Retina (tissue), 1 donor: ENCODE measurements around the gene COL20A1.
A peak's percentile ranks its signal among the peaks of the same experiment; 100 is the strongest.

Source experiments
- DNase-seq: peaks from one replicate; pipeline ENCODE4 v3.0.0-alpha.2; 2016

COL20A1 gene

DNA sequence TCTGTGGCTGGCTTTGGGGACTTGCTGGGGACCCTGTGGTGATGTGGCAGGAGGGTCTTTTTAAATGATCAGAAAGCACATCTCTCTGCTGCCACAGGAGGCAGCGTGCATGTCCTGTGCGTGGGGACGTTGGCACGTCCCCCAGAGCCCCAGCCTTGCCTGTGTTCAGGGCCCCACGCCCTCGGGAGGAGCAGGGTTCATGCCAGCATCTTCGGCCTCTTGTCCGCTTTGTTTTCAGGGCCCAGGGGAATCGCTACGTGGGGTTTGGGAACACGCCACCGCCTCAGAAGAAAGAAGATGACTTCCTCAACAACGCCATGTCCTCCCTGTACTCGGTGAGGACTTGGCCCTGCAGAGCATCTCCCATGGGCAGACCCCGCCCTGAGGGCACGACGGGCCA is 14.3 kb upstream of the COL20A1 start:
- DNase-seq, result no peak

DNA sequence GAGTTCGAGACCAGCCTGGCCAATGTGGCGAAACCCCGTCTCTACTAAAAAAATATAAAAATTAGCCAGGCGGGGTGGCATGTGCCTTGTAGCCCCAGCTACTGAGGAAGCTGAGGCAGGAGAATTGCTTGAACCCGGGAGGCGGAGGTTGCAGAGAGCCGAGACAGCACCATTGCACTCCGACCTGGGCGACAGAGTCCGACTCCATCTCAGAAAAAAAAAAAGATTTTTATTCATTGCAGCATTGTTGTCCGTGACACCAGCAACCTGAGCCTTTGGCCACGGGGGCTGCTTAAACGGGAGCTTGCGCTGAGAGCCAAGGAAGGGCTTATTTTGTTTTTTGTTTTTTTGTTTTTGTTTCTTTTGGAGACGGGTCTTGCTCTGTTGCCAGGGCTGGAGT is 13.1 kb upstream of the COL20A1 start:
- DNase-seq, result no peak

DNA sequence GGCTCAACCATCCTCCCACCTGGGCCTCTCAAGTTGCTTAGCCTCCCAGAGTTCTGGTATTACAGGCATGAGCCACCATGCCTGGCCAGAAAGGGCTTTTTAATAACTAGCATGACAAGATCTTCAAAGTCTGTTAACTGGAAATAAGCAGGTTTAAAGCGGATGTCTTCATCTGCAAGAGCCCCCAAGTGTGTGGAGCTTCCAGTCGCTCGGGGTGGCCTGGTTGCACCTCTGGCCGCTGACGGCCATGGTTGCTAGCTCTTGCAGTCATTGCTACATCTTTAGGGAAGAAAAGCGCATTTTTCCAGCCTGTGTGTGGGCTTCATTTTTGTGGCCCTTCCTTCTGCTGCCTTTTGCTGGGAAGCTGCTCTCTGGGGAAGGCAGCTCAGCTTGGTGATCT is 12.6 kb upstream of the COL20A1 start:
- no peak for DNase-seq

DNA sequence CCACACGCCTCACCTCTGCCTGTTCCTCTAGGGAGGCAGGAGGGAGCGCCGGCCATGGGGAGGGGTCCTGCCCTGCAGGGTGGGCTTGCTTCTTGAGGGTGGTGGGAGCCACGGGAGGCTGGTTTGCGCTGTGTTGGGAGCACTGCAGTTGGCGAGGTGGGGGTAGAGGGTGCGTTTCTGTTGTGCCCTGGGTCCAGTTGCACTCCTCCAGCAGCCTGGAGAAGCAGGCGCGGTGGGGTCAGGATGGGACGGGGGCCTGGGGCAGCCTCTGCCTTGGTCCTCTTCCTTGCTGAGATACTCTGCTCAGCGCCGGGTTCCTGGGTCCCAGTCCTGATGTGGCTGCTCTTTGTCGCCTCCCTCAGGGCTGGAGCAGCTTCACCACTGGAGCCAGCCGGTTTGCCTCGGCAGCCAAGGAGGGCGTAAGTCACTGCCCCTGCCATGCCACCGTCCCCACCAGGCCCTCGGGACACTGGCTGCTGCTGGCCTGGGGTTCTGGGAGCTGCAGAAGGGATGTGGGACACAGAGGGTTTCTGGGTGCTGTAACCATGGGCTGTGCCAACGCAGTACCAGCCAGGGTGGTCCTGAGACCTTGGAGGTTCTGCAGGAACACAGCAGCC is 11.9 kb upstream of the COL20A1 start:
- DNase-seq, result no peak

DNA sequence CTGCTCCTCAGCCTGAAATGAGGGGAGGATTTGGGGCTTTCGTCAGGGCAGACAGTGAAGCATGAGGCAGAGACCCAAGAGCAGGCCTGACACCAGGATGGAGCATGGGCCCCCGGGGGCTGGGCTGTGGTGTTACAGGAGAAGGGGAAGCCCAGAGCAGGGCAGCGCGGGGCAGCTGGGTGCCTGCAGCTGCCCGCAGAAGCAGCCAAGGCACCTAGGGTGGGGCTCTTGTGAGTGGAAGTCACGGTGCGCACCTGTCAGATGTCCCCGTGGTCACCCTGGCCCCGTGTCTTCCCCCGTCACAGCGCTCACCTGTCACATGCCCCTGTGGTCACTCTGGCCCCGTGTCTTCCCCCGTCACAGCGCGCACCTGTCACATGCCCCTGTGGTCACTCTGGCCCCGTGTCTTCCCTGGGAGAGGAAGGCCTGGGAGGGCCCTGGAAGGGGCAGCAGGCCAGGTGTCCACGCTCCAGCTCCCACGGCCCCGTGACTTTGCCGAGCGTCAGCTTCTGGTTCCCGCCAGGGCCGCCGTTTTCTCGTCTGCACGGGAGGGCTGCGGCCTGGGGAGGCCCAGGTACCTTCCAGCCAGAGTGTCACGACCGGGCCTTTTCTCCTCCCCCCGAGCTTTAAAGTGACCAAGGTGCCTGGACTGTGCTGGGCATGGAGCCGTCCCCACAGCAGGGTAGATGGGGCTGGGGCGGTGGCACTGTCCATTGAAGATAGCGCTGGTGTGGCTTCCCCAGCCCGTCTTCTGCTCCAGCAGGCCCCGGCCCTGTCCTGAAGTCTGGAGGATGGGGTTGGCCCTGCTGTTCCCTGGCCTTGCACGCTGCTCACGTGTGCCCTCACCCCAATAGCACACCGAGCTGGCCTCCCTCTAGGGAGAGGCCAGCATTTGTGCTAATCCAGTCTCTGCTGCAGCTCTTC is 11.0 kb upstream of the COL20A1 start:
- no peak for DNase-seq

DNA sequence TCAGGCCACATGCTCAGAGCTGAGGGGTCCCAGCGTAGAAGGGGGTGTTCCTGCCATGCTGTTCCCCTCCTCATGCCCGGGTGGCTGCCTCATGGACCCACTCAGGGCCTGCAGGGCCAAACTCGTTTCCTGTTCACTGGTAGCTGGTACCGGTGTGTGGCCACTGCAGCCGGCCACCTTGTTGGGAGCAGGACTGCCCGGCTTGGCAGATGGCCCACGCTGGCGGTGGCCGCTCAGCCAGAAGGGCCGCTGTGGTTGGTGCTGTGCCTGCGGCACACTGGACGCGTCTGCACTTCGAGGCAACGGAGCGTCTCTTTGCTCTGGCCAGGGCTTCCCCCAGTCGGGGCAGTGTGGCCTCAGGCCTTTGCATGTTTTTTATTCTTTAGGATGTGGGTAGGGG is 10.0 kb upstream of the COL20A1 start:
- DNase-seq, result no peak

DNA sequence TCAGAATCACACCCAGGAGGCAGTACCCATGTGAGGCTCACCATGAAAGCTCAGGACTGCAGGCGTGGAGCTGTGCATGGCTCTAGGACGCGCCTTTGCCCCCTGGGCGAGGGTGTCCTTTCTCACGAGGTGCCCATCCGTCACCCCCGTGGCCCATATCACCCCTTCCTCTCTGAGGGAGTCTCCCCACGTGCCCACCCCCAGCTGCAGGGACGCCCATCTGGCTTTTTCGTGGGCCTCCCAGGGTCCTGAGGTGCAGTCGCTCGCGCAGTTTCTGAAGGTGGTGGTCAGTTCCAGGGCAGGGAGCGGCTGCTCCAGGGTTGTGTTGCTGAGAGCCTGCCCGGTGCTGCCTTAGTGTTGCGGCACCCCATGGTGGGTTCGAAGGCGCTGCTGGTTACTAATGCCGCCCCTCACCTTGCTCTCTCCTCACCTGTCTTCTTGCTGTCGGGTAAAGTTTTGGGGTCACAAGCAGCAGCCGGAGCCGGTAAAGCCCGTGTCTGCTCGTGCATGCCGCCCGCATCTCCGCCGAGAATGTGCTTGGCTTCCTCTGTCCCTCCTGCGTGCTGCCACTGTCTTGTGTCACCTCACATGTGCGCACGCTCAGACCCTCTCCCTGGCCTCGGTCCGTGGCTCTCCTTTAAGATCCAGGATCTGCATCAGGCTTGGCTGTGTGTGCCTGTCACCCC is 9.4 kb upstream of the COL20A1 start:
- DNase-seq, result no peak

DNA sequence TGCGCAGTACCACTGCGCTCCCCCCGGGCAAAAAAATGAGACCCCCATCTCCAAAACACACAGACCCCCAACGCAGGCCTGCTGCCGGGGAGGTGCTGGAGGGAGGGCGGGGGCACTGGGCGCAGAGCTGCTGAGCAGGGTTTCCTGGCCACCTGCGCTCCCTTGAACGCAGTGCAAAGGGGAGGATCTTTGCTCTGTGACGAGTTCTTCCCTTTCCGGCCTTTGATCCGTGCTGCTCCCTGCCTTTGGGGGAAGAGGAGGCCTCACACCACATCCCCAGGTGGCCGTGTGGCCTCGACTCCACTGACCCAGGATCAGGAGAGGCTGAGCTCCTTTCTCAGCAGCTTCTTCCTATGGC is 8.9 kb upstream of the COL20A1 start:
- DNase-seq, result no peak

DNA sequence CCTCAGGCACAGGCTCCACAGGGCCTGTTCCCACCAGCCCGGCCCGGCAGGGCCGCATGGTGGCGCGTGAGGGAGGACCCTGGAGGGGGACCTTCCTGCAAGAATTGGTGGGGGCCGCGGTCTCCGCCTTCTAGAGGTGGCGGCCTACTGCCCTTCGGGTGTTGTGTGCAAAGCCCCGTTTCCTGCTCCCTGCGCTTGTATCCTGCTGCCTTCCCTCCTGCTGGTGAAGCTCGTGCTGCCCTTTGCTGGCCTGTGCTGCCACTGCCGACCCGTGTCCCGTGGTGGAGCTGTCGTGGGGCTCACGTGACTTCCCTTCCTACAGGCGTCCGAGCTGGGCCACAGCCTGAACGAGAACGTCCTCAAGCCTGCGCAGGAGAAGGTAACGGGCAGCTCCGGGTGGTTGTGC is 8.4 kb upstream of the COL20A1 start:
- no peak for DNase-seq

DNA sequence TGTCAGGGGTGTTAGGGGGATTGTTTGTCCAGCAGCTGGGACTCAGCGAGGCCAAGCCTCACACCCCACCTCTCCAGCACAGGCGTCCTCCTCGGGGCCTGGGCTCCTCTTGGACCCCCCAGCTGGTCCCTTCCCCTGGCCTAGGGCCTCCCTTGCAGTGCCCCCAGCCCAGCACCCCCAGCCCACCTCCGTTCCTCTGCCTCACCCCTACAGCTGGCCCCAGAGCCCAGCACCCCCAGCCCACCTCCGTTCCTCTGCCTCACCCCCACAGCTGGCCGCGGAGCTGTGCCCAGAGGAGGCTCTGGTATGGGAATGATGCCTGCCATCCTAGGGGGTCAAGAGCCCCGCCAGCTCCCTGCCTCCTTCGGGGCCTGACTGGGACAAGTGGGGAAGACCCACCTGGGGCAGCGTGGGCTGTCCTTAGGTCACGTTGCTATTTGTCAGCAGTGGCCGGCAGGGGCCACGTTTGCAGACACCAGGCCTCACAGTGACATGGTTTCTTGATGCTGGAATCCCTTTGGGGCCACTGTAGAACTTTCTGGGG is 7.9 kb upstream of the COL20A1 start:
- DNase-seq, result no peak

DNA sequence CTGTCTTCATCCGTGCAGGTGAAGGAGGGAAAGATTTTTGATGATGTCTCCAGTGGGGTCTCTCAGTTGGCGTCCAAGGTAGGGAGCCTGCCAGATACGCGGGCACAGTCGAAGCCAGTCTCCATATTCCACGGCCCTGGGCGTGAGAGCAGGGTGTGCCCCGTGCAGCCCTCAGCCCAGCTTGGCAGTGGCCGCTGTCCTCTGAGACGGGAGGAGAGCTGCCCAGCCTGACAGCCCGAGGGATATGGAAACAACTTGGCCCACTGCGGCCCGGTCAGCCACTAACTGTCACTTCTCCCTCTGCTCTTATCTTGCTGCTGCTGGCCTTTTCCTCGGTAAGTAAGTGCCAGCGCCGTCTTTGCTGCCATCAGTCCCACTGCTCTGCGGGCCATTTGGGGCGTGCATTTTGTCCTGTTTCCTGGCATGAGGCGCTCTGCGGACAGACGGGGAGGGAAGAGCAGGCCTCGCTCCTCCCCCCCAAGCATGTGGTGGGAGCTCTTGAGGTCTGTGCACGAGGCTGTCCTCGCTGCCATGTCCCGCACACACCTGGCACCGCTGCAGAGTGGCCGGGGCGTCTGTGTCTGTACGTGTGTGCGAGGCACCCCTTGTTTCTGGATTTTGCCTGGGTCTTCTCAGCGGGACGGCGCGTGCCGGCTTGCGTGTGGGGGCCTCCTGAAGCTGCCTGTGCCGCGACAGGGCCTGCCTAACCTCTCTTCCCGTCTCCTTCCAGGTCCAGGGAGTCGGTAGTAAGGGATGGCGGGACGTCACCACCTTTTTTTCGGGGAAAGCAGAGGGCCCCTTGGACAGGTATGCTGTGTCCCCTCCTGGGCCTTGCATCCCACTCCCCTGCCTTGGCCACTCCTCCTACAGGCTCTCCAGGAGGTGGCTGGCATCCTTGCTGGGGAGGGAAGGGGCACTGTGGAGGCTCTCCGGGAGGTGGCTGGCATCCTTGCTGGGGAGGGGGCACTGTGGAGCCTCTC is 7.1 kb upstream of the COL20A1 start:
- no peak for DNase-seq

DNA sequence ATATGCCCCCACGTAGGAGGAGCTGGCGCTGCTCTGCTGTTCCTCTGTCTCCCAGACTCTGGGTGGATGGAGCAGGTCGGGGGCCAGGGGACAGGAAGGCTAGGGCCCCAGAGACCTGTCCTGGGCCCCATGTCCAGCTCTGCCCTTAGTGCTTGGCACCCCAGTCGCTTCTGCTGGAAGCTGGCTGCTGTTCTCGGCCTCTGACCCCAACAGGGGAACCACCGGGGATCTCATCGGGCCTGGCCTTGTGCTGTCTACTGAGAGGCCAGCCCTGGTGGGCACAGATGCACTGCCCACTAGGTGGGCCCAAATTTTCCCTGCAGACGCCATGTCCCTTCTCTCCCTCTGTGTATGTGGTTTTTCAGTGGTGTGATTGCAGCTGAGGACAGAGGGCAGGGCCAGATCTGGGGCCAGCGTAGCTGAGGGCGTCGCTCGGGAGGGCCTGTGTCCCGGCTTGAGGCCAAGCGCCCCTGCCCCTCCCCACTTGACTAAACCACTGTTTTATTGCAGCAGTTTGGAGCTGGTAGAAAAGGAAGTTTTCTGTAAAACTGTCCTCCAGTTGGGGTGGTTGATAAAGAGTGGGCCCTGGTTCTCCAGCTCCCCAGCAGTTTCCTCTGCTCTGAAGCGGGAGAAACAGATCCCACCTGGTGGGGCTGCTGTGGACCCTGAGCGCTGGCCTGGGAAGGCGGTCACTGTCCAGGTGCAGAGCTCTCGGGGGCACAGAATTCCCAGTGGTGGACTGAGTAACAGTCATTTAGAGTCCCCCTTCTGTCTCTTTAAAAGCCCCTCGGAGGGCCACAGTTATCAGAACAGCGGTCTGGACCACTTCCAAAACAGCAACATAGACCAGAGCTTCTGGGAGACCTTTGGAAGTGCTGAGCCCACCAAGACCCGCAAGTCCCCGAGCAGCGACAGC is 5.9 kb upstream of the COL20A1 start:
- DNase-seq, result no peak

DNA sequence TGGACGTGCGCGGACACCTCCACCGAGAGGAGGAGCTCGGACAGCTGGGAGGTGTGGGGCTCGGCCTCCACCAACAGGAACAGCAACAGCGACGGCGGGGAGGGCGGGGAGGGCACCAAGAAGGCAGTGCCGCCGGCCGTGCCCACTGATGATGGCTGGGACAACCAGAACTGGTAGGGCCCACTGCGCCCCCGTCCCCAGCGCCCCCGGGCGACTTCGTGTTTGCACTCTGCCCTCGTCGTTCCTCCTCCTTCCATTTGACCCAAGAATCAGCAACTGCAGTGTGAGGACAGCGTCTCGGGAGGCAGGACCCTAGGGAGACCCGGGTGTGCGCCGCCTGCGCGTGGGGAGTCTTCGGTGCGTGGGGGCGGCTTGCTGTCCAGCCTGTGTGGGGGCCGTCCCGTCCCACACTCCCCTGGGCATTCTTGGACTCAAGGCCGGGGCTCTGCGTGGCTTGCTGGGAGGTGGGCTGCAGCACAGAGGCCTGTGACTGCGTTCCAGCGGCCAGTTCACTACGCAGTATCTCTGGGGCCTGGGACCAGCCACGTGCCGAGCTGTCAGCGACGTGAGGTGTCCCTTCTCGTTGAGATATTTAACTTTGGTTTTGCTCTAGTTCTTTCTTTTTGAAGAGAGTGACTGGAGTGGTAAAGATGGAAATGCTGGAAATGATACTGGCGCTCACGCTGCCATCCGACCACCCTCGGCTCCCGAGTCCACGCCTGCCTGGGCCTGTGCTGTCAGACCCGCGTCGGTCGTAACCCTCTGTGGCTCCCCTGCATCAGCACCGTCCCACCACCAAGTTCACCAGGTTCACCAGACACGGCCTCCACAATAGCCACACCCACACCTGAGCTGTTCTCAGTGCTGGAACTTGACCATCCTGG is 5.0 kb upstream of the COL20A1 start:
- DNase-seq, result no peak

DNA sequence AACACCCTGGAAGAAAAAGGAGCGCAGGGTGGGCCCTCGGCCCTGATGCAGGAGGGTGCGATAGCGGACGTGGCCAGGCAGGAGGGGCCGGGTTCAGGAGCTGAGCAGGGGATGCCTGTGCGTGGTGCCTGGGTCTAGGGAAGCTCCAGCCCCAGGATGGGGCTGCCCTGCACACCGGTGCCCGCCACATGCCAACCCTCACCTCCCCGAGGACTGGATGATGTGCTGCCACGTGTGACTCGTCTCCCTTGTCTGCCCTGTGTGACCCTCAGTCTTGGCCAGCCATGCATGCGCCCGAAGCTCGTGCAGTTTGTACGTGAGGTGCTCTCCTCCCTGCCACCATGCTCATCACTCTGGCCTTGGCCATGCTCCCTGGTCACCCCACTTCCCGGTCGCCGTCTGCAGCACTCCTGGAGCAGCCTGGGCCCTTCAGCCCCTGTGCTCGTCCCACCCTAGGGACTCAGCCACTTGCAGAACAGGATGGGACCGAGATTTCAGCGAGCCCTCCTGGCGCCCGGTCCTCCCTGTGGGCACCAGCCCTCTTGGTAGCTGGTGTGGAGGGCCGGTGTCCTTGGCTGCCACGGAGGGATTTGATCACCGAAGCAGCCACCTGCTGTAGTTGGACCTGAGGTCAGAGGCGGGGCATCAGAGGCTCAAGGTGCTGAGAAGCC is 4.3 kb upstream of the COL20A1 start:
- no peak for DNase-seq

DNA sequence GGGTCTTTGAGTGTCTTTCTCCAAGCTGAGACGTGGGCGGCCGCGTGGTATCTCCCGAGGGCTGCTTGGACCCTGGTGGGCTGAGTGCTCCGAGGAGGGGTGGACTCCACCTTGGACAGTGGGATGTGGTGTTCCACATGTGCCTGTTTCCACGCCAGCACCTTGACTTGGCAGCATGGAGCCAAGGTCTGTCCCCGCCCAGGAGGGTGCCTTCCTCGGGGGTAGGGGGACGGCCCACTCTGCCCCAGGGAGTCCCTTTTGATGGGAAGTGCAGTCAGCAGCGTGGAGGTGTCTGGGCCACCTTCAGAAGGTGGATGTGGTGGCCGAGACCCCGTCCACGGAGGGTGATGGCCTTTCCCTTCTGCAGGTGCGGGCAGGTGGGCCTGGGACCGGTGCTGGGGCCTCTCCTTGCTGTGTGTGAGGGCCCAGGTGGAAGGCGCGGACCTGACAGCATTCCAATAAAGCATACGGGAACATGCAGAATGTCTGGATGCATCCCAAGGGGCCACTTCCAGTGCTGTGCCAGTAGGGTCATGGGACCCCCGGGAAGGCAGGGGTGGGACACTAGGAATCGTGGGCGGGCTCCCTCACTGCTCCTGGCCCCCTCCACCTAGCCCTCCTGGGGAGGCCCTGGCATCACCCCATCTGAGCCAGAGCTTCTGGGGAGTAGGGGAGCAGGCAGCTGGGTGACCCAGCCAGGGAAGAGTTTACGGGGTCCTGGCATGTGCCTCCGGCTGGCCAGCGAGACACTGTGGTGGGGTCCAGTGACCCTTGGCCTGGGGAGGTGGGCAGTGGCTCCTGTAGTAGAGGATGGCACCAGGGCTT is 3.5 kb upstream of the COL20A1 start:
- DNase-seq, result no peak

DNA sequence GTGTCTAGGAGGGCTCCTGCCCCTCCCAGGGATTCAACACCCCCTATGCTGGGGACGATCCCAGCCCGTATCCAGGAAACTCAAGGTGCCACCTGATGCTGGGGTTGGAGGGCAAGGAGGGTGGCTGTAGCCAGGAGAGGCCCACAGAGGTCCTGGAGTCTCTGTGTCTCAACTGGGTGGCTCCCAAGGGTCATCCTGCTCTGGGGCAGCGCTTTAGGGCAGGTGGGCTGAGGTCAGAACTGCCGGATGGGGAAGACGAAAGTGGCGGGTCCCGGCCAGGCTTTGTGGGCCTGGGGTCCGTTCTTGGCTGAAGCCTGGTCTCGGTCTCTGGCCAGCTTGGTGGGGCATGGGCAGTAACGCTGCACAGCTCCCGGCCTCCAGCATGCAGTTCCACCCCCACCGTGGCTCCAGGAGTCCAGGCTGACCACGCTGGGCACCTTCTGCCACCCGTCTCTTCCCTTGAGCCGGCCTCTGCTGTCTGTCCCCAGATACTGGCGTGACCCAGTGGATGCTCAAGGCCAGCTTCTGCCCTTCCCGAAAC is 2.8 kb upstream of the COL20A1 start:
- no peak for DNase-seq

DNA sequence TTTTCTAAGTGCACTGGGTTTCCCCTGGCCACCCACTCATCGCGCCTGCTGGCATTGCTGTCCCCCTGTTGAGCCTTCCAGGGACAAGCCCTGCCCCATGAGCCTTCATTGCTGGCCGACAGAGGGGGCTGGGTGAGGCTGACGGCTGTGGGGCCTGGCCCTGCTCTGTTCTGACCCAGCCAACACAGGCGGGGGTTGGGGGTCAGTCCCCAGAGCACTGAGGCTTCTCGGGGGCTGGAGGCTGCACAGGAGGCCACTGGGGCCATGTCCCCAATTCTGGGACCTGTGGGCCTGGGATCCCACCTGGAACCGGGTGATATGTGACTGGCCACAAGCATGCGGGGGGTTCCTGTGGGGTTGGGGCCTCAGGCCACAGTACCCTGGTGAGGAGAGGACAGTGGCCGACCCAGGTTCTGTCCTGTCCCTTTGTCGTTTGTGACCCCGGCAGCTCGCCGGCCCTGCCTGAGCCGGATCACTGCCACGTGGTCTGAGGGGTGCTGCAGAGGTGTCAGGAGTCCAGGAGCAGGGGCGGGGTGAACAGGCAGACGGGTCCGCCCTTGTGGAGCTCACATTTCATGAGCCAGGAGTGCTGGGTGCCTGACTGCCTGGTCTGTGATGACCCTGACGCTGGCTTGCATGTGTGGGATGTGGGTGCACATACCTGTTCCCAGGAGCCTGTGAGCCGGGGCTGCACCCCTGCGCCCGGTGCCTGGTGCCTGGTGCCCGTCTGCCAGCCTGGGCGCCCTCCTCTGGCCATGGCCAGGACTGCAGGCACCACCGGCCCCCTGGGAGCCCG is 2.1 kb upstream of the COL20A1 start:
- DNase-seq, result peak; percentile 81

DNA sequence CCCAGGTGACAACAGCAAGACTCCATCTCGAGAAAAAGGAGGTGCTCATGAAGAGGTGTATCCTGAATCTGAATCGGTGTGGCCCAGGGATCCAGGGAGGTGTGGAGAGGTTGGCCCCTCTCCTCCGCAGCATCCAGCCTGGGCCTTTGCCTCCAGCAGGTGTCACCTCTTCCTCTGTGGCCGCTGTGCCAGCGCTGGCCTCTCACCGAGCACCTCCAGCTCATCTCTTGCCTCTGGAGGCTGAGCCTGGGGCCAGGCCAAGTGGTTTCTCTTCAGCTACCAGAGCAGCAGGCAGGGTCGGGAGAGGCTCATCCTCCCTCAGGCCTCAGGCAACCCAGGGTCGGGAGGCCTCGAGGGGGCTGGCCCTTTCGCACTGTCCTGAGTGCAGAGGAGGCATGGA is 1.2 kb upstream of the COL20A1 start:
- no peak for DNase-seq
